A673 (cell line): ENCODE results near the gene SAMD4B.

ENCODE experiments used
- CTCF ChIP-seq: fragments of 300-800, 200-600 bp; sonication (generic); conservative IDR thresholded peaks from 2 replicates; pipeline ENCODE4 v1.5.1; 2017; ENCODE audit warnings: low read depth, mild to moderate bottlenecking, antibody characterized with exemption, low read length, moderate library complexity, mixed read lengths
- EZH2 ChIP-seq: fragments of 200-600 bp; sonication (generic); IDR thresholded peaks from 2 replicates; pipeline ENCODE4 v1.6.1; 2017; ENCODE audit warnings: borderline replicate concordance, low read depth, mild to moderate bottlenecking, mixed read lengths, antibody characterized with exemption, low read length; ENCODE audit not compliant: poor library complexity, severe bottlenecking

- TF ChIP-seq CTCF = no peak
- no peak for TF ChIP-seq EZH2
These were observed 44.1 kb upstream of the SAMD4B start for GRCh38 chr19:39297931-39298634.
